Cardiac fibroblast (primary cell): ENCODE measurements around the gene TSPAN14.

Experiments
- DNase-seq, 2 donors: peaks; one replicate each; pipeline versions ENCODE4 v3.0.0 to v3.0.0-alpha.2; 2010; ENCODE audit warnings: low read depth in 2 of 2
- H3K4me3 ChIP-seq, 2 donors: replicated peaks in 1 of 2; 1 replicate in 1 of 2; 2 replicates in 1 of 2; pipeline ENCODE4 v1.5.1; 2011; ENCODE audit warnings: low read depth in 2 of 2, low read length in 2 of 2, mild to moderate bottlenecking in 2 of 2, moderate library complexity in 1 of 2
- CTCF ChIP-seq: IDR thresholded peaks from one replicate; pipeline ENCODE4 v1.5.1; 2011; ENCODE audit warnings: low read depth, mild to moderate bottlenecking, low read length, inconsistent platforms

Gene TSPAN14

GRCh38 chr10:80437227-80437626 lies 16.9 kb upstream of the TSPAN14 start:
- no peak for DNase-seq
- H3K4me3 ChIP-seq, result no peak overlapping the region
- no peak for TF ChIP-seq CTCF

GRCh38 chr10:80441831-80442230 lies 12.3 kb upstream of the TSPAN14 start:
- no peak for DNase-seq
- no peak for TF ChIP-seq CTCF
- no peak overlapping the region for H3K4me3 ChIP-seq

- no peak for DNase-seq
- no peak for TF ChIP-seq CTCF
- H3K4me3 ChIP-seq, result no peak overlapping the region
These were observed 11.2 kb upstream of the TSPAN14 start for GRCh38 chr10:80442879-80443278.

- peak; percentile 57 to 69 for DNase-seq
- H3K4me3 ChIP-seq, result no peak overlapping the region
- TF ChIP-seq CTCF, result peak; percentile 60
These were observed 10.6 kb upstream of the TSPAN14 start for GRCh38 chr10:80443531-80443974.

GRCh38 chr10:80444124-80444523 lies 10.0 kb upstream of the TSPAN14 start:
- H3K4me3 ChIP-seq, result no peak overlapping the region
- no peak for DNase-seq
- no peak for TF ChIP-seq CTCF

GRCh38 chr10:80444646-80445319 lies 9.3 kb upstream of the TSPAN14 start:
- peak; percentile 87 for DNase-seq
- H3K4me3 ChIP-seq, result no peak overlapping the region
- peak; percentile 86 for TF ChIP-seq CTCF
